Stimulated activated CD8-positive, alpha-beta memory T cell treated with anti-CD3 and anti-CD28 coated beads, Interleukin-15, amount 100 ng/mL, for 4 hours (primary cell): ENCODE measurements around the gene HABP2.

ENCODE experiments used
- DNase-seq, 2 donors: peaks; one replicate each; pipeline ENCODE4 v3.0.0-alpha.2; 2020; ENCODE audit warnings: low read depth in 2 of 2

HABP2 gene

GRCh38 chr10:113527211-113527906 lies 25.5 kb upstream of the HABP2 start:
- no peak for DNase-seq

GRCh38 chr10:113528876-113529275 lies 24.0 kb upstream of the HABP2 start:
- DNase-seq, result no peak

DNA sequence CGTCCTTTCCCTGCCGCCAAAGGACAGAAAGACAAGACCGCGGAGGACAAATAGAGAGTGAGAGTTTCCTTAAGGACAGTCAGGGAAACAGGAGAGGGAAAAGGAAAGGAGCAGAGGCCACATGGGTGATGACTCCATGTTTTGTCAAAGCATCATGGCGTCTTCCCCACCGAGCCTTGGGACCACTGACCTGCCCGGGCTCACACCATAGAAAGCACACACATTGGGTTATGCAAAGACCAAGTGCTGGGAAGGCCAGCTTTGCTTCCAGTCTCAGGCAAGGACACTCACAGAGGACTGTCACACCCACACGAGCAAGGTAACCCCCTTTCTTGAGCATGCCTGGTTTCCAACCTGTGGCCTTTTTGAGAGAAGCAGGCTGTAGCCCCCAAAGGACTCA lies 23.3 kb upstream of the HABP2 start:
- no peak for DNase-seq

DNA sequence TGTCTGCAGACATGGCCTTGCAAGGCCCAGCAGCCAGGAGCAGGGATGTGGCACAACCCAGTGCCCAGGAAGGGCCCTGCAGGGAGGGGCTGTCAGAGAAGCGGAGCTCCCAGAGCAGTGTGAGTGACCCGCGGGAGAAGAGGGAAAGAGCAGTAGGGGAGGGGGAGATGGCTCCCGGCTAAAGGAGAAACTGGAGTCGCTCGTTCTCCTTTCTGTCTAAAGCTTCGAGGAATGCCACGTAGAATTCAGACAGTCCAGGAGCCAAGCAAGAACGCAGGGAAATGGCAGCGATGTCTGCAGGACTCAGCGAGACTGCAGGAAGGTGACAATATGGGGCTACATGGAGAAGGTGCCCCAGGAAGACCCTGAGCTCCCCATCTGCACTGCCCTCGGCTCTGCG lies 22.4 kb upstream of the HABP2 start:
- DNase-seq, result no peak

DNA sequence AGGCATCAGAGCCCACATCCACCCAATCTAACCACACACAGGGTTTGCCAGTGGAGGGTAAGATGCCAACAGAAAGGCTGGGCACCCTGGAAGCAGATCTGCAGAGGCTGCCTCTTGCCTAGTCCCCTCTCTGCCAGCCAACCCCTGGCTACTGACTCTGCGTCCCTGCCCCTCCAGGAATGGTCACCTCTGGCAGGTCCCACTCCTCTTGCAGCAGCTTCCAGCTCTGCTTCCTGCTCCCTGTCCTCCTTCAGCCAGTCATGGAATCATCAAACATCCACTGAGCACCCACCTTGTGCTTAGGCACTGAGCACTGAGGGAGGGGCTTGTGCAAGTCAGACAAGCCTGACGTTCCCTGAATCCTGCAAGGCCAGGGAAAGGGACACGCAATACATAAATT lies 20.1 kb upstream of the HABP2 start:
- no peak for DNase-seq

DNA sequence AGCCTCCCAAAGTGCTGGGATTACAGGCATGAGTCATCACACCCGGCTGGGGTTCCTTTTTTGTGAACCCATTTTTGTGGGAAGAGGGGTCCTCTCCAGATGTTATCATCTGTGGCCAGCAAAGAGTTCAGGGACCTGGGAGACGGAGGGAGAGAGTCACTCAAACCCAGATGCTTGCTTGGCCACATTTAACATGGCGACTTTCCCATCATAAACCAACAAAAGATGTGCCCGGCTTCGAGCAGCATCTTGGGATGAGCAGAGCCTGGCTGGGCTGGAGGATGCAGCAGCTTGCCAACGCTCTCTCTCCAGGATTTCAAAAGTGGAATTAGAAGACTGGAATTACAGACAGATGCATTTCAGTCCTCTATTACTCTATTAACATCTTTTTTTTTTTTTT lies 19.1 kb upstream of the HABP2 start:
- no peak for DNase-seq

GRCh38 chr10:113534423-113534822 lies 18.4 kb upstream of the HABP2 start:
- DNase-seq, result no peak

GRCh38 chr10:113537672-113538071 lies 15.2 kb upstream of the HABP2 start:
- DNase-seq, result no peak

GRCh38 chr10:113538151-113538550 lies 14.7 kb upstream of the HABP2 start:
- DNase-seq, result no peak

GRCh38 chr10:113539789-113540188 lies 13.1 kb upstream of the HABP2 start:
- DNase-seq, result no peak

DNA sequence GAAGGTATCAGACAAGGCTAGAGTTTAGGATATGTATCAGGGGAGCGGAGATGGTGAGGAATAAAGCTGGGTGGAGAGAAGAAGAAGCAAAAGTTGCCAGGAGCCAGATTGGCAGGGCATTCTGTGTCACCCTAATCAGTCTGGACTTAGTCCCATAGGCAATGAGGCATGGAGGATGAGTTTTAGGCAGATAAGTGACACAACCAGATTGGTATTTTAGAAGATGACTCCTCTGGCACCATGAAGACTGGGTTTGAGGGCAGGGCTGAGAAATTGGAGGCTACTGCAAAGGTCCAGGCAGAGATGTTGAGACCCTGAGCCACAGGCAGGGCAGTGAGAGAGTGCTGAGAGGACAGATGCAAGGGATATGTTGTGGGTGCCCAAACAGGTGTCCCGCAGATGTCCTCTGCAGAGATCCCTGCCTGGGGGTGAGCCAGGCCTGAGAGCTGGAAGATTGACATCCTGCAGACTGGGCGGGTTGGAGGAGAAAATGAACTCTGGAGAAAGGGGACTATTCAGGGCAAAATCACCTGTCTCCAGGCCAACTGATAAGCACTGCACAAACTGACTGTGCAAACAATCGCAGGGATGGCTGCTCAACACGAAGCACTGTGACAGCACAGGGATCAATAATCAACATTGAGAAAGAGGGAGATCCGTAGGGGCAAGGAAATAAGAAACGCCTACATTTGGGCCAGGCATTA lies 11.9 kb upstream of the HABP2 start:
- DNase-seq, result no peak

DNA sequence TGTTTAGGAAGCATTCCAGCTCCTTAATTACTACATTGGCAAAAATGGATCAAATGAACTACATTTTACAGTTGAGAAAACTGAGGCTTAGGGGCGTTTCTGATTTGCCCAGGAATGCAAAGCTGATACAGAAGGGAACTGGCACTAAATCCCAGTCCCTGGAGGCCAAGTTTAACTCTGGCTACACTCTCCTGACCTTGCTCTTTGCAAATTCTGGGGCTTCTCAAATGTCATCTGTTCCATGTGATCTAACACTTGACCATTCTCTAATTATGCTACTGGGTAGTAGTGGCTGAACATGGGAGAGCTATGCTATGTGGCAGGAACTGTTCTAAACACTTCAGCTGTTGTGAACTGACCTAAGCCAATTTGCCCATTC lies 11.3 kb upstream of the HABP2 start:
- no peak for DNase-seq

- DNase-seq, result no peak
Observed at GRCh38 chr10:113543107-113543955, 9.5 kb upstream of the HABP2 start.

DNA sequence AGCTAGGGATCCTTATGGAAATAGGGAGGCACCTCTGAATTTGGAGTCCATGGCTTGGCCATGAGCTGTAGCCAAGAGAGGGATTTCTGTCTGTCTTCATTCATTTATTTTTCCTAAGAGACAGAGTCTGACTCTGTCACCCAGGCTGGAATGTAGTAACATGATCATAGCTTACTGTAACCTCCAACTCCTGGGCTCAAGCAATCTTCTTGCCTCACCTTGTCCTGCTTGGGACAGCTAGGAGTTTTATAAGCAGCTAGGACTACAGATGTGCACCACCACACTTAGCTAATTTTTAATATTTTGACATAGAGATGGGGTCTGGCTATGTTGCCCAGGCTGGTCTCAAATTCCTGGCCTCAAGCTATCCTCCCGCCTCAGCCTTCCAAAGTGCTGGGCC lies 8.5 kb upstream of the HABP2 start:
- DNase-seq, result no peak

GRCh38 chr10:113547426-113547825 lies 5.4 kb upstream of the HABP2 start:
- DNase-seq, result no peak

DNA sequence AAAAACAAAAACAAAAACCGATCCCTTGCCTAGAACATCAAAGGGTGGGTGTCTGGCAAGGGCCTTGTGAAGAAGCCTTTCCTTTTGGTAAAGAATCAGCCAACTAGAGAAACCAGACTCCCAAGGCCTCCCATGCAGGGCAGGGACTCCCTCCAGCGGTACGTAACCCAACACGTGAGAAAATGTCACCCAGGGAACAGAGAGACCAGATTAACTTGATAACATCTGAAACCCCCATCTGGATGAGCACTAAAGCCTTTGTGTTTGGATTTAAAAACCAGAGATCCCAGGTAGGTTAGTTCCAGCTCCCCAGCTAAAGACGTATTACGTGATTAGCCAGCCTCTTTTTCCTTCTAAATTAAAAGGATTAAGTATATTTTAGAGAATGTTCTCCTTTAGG lies 3.0 kb upstream of the HABP2 start:
- no peak for DNase-seq

DNA sequence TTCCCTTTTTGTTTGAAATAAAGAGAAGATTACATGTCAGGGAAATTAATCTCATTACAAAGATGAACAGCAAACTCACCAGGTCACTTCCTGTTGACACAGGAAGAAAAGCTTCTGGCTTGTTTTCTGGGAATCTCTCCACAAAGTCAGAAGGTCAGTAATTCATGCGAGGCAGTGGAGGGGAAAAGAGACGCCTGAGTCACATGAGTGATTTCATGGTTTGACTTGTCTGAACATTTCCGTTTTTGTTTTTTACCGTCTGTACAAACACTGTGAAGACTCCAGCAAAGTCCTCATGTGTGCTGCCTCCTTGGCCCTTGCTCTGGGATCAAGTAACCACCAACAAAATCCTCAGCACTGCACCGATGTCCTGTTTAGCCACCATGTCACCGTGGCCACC lies 2.5 kb upstream of the HABP2 start:
- no peak for DNase-seq

GRCh38 chr10:113552014-113552413 lies 839 bp upstream of the HABP2 start:
- no peak for DNase-seq

DNA sequence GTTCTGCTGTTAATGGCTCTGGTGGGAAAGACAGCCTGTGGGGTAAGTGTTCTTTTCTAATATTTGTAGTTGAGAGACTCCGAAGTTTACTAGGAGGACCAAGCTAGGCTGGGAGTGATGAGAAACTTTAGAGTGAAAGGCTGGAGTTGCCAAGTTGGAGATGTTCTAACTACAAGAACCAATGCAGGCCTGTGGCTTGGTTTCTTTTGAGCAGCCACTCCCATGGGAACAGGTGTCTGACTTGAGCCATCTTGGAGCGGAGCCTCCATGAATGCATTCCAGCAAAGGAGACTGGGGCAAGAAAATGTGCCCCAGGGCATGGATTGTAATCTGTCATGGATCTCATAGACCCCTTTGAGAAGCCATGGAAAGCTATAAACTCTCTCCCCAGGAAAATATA lies 296 bp downstream of the HABP2 start:
- DNase-seq, result no peak

DNA sequence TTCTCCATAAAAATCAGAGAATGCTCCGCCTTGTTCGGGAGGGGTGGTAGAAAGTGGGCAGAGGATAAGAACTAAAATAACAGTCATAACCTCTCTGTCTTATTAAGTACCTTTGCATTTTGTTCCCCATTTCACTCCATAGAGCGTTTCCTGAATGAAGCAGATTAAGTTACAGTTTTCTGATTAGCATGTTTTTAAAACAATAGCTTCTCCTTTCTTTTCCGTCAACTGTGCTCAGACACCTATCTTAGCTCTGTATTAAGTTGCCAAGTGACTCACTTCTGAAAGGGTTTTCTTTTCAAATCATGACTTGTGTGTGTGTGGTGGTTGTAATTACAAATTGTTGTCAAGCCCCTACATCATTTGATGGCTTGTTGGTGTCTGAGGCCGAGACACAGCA lies 1.4 kb downstream of the HABP2 start:
- no peak for DNase-seq

DNA sequence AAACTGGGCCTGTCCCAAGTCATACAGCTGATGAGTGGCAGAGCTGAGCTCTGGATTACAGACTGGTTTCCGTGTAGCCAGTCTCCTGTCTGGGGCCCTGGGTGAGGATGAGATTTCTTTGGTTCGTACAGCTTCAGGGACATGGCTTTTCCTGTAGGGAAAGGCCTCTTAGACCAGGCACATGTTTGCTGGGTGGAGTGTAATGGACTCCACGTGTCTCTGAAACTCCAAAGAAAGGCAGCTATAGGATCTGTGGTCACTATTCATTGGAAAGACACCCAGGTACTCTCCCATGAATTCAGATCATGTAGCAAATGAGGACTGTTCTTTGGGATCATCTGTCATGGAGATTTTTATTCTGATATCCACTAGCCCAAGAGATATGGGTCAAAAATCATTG lies 2.4 kb downstream of the HABP2 start:
- no peak for DNase-seq

GRCh38 chr10:113555751-113556150 lies 2.9 kb downstream of the HABP2 start:
- no peak for DNase-seq

GRCh38 chr10:113557424-113557862 lies 4.6 kb downstream of the HABP2 start:
- DNase-seq, result no peak
